Fibroblast of the aortic adventitia (primary cell): ENCODE results near the gene CAMK1D. TPM values are rescaled to one million over a fixed set of nuclear protein-coding genes. Genes with fewer than 3 reads are reported as not detected.

Experiments used
- DNase-seq: peaks from one replicate; pipeline ENCODE4 v3.0.0-alpha.2; 2010; ENCODE audit warnings: low read depth
- H3K4me3 ChIP-seq: 2 replicates; pipeline ENCODE4 v1.5.1; 2011; ENCODE audit warnings: low read depth, mild to moderate bottlenecking, control low read depth, low read length, moderate library complexity
- total RNA-seq: library from RNA; depleted of rRNA; stranded (reverse); fragments of >200 nt; gene quantifications from 2 replicates; pipeline ENCODE4 v1.2.3, GENCODE V29; 2012; ENCODE audit warnings: low replicate concordance
- TF ChIP-seq, protein P1 (sequence below): IDR thresholded peaks from 2 replicates; pipeline ENCODE4 v1.5.1; 2011; ENCODE audit warnings: mild to moderate bottlenecking, low read length, control low read depth, inconsistent platforms; ENCODE audit not compliant: insufficient read depth

Gene CAMK1D
- total RNA-seq, 1 donor, result 9.8 TPM

DNA sequence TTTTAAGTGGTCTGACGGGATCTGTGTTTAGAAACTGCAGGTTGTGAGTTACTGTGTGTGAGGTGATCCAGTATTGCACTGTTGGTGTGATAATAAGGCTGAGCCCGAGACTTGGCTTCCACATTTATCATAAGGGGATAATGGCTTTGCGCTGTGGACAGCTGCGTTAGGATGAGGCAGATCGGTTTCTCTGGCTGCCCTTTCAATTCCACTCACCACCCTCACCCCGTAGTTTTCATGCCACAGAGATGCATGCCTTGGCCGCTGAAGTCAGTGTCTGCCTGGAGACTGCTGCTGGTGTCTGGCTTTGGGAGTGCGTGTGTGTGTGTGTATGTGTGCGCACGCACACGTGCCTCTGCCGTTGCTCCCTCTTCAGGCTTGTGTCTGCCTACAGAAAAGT is 379.1 kb downstream of the CAMK1D start:
- DNase-seq, result no peak
- no peak overlapping the region for H3K4me3 ChIP-seq
- TF ChIP-seq, protein P1, sequence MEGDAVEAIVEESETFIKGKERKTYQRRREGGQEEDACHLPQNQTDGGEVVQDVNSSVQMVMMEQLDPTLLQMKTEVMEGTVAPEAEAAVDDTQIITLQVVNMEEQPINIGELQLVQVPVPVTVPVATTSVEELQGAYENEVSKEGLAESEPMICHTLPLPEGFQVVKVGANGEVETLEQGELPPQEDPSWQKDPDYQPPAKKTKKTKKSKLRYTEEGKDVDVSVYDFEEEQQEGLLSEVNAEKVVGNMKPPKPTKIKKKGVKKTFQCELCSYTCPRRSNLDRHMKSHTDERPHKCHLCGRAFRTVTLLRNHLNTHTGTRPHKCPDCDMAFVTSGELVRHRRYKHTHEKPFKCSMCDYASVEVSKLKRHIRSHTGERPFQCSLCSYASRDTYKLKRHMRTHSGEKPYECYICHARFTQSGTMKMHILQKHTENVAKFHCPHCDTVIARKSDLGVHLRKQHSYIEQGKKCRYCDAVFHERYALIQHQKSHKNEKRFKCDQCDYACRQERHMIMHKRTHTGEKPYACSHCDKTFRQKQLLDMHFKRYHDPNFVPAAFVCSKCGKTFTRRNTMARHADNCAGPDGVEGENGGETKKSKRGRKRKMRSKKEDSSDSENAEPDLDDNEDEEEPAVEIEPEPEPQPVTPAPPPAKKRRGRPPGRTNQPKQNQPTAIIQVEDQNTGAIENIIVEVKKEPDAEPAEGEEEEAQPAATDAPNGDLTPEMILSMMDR, result no peak

DNA sequence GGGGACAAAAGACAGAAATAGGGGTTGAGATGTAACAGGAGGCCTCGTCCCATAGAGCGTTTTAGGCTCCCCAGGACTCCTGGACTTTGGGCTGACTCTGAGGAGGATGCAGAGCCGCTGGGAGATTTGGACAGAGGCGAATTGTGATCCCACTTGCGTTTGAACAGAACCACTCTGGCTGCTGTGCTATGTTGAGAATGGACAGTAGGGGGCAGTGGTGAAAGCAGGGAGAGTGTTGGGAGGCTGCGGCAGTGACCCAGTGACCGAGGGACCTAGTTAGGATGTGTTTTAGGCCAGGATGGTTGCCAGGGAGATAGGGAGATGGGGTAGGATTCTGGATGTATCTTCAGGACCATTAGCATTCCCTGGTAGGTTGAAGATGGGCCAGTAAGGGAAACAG is 380.5 kb downstream of the CAMK1D start:
- TF ChIP-seq, protein P1, result peak; percentile 8
- H3K4me3 ChIP-seq, result no peak overlapping the region
- no peak for DNase-seq

DNA sequence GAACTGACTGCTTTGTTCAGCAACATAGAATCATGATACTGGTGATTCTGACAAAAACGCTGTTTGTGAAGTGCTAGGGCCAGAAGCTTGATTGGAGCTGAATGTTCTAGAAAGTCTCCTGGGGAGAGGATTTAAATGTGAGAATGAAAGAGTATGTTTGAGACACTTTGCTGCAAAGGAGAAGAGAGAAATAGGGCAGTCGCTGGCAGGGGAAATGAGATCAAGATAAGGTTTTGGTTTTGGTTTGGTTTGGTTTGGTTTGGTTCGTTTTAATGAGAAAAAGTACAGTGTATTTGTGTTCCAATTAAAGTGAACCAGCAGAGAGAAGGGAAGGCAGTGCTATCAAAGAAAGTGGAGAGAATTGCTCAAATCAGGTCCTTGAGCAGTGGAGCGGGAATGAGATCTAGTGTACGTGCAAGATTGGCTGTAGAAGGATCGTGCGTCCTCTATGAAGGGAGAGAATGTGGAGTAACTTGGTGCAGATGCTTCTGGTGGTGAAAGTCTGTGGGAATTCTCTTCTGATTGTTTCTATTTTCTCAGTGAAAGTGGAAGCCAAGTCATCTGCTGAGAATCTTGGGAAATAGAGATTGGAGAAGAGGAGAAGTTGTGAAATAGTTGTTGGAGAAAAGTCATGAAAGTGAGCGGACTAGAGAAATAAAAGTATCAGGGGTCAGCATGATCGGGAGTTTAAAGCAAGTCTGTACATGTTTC is 381.6 kb downstream of the CAMK1D start:
- DNase-seq, result peak; percentile 87
- peak overlapping the region; percentile 51 for H3K4me3 ChIP-seq
- TF ChIP-seq, protein P1, result no peak

DNA sequence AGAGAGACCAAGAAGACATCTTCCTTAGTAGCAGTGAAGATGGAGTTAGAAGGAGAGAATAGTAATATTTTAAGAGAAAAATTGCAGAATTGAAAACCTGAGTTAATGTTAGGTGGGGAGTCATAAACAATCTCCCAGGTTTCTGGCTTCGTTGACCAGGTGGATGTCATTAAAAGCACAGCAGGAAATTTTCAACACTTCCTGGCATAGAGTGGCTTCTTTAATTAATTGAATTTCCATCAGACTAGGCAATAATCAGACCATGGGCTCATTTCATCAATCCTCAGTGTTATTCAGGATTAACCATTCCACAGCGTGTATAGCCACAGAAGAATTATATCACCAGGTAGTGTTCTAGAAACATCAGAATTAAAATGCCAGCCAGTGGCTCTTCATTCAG is 383.9 kb downstream of the CAMK1D start:
- no peak for DNase-seq
- no peak overlapping the region for H3K4me3 ChIP-seq
- TF ChIP-seq, protein P1, result no peak

DNA sequence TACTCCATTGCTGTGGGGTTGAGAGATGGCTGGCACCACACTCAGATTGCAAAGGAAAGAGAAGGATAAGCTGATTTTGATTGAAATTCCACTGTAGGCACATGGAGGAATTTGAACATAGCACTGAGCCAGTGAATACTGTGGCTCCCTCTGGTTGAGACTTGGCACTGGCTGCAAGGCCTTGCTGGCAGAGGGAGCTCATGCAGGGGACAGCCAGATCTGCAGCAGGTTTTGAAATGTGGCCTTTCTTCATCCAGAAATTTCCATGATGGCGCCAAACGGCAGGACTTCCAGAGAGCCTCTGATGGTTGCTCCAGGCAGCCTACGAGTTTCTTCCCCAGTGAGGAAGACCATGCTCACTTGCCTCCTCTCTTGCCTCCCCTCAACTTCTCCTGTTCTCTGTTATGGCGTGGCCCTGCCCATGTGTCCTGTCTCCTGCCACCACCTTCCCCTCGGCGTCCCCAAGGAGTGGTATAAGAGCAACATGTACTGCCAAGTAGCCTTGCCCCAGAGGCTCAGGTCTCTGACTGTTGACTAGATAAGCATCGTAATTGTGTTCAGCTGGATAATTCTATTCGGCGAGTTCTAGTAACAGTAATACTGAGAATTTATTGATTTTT is 386.6 kb downstream of the CAMK1D start:
- H3K4me3 ChIP-seq, result no peak overlapping the region
- DNase-seq, result no peak
- TF ChIP-seq, protein P1, result no peak

DNA sequence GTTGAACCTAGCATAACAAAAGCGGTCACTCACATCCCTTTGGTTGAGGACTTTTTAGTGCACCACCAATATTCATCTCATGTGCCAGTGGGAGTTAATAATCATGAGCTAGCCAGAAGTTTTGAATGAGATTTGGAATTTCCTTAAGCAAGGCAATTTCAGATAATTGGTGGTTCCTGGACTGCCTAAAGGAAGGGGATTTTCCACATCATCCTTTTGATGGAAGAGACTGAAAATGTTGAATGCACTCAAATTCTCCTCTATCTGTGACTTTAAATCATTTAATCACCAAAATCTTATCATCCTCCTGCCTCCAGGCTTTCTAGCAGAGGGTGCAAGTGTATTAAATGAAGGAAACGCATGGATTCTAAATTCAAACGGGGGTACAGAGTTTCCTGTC is 391.5 kb downstream of the CAMK1D start:
- no peak for DNase-seq
- H3K4me3 ChIP-seq, result no peak overlapping the region
- TF ChIP-seq, protein P1, result no peak

- no peak overlapping the region for H3K4me3 ChIP-seq
- TF ChIP-seq, protein P1, result no peak
- DNase-seq, result no peak
Measured at GRCh38 chr10:12741360-12741804, 392.0 kb downstream of the CAMK1D start.
